ENCODE measurements around the gene KDM3A.

DNA sequence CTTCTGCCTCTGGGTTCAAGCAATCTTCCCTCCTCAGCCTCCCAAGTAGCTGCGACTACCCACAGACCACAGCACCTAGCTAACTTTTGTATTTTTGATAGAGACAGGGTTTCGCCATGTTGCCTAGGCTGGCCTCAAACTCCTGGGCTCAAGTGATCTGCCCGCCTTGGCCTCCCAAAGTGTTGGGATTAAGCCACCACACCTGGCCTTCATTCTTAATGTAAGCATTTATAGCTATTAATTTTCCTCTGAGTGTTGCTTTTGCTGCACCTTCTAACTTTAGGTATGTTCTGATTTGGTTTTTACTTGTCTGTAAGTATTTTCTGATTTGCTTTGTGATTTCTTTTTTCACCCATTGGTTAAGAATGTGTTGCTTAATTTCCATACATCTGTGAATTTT lies 92.4 kb downstream of the KDM3A start:
- TF ChIP-seq POLR2A (IDR thresholded peaks at IDR 0.05; ENCODE audit: low read length) (no peak), GATA1 (IDR thresholded peaks at IDR 0.05; ENCODE audit: low read depth, low read length) (no peak)
